K562 (cell line): ENCODE measurements around the gene CELF4. TPM values are rescaled to one million over a fixed set of nuclear protein-coding genes. Genes with fewer than 3 reads are reported as not detected.

Source experiments
- ATAC-seq: fragments of 200-7000 bp; cut with Tn5 transposase; 3 replicates; pipeline ENCODE4 v1.9.1; 2020; ENCODE audit warnings: moderate library complexity
- BruUV-seq: library from RNA; stranded (reverse); fragments of 400-500 nt; replicated peaks from 2 replicates; lab custom pipeline; 2021; lab: Mats Ljungman, UMichigan
- CTCF ChIA-PET: fragments of 300-600 bp; formaldehyde crosslinking; extraction: SDS; loops from one replicate; lab custom pipeline; 2021; ENCODE audit warnings: low intra/inter-chr PET ratio; lab: Yijun Ruan, JAX
- POLR2A ChIA-PET: fragments of 300-600, 350-650 bp; sonication (Branson Sonifier 250); formaldehyde crosslinking; extraction: SDS; loops from one replicate; lab custom pipeline; 2021; ENCODE audit warnings: antibody characterized with exemption, inconsistent platforms; lab: Yijun Ruan, JAX
- DNase-seq, 4 experiments: peaks; one replicate each; pipeline versions ENCODE4 v3.0.0 to v3.0.0-alpha.2; 2011 to 2018; ENCODE audit warnings: low spot score in 3 of 4, mixed read lengths in 3 of 4; ENCODE audit errors: extremely low read depth in 1 of 4
- FAIRE-seq: peaks from 2 replicates; lab custom pipeline; 2011; peaks lifted over from hg19 to GRCh38; lab: Jason Lieb, UNC
- H2AFZ ChIP-seq: 2 replicates; pipeline ENCODE4 v1.6.0; 2011; ENCODE audit warnings: low read depth, low read length, control low read depth, inconsistent platforms
- H3K27ac ChIP-seq: fragments of 200-600 bp; 3 replicates; pipeline ENCODE4 v1.8.0; 2011; ENCODE audit warnings: low read depth, mild to moderate bottlenecking, control low read depth, inconsistent platforms, low read length, moderate library complexity, mixed read lengths; ENCODE audit errors: extremely low read depth
- H3K27me3 ChIP-seq, 2 experiments: fragments of 300-600 bp in 1 of 2; 2 replicates in 1 of 2; 3 replicates in 1 of 2; pipeline versions ENCODE4 v1.6.0 to v1.8.0; 2011; ENCODE audit warnings: inconsistent platforms in 2 of 2, low read length in 2 of 2, mild to moderate bottlenecking in 1 of 2, mixed read lengths in 1 of 2, moderate library complexity in 1 of 2; ENCODE audit not compliant: control insufficient read depth in 2 of 2, insufficient read depth in 2 of 2
- H3K36me3 ChIP-seq: fragments of 300-600 bp; 3 replicates; pipeline ENCODE4 v1.8.0; 2011; ENCODE audit warnings: mild to moderate bottlenecking, low read length, inconsistent platforms; ENCODE audit not compliant: control insufficient read depth, insufficient read depth
- H3K4me1 ChIP-seq, 2 experiments: fragments of 200-600 bp in 1 of 2; replicated peaks in 1 of 2; 2 replicates in 1 of 2; 3 replicates in 1 of 2; pipeline versions ENCODE4 v1.5.1 to v1.8.0; 2011; ENCODE audit warnings: inconsistent platforms in 2 of 2, low read length in 2 of 2, mild to moderate bottlenecking in 1 of 2, mixed read lengths in 1 of 2, moderate library complexity in 1 of 2; ENCODE audit not compliant: control insufficient read depth in 2 of 2, insufficient read depth in 2 of 2
- H3K4me2 ChIP-seq: 2 replicates; pipeline ENCODE4 v1.6.1; 2011; ENCODE audit warnings: low read length, control low read depth, inconsistent platforms, mixed read lengths; ENCODE audit not compliant: insufficient read depth
- H3K4me3 ChIP-seq: fragments of 200-600 bp; sonication (generic), shearing (Covaris generic); 2 replicates; pipeline ENCODE4 v1.5.1; 2016; ENCODE audit warnings: control low read depth, inconsistent platforms
- H3K79me2 ChIP-seq: fragments of 200-600 bp; 3 replicates; pipeline ENCODE4 v1.8.0; 2011; ENCODE audit warnings: low read length, inconsistent platforms; ENCODE audit not compliant: control insufficient read depth, insufficient read depth
- H3K9ac ChIP-seq, 2 experiments: 2 replicates each; pipeline versions ENCODE4 v1.6.0 to v1.6.1; 2011; ENCODE audit warnings: low read depth in 2 of 2, low read length in 2 of 2, control low read depth in 1 of 2, inconsistent platforms in 1 of 2, mild to moderate bottlenecking in 1 of 2, mixed read lengths in 1 of 2; ENCODE audit not compliant: insufficient read depth in 1 of 2
- H3K9me1 ChIP-seq: one replicate; pipeline ENCODE4 v1.6.0; 2011; ENCODE audit warnings: inconsistent platforms, mild to moderate bottlenecking, low read length, moderate library complexity; ENCODE audit not compliant: control insufficient read depth, insufficient read depth
- H3K9me3 ChIP-seq: replicated peaks from 2 replicates; pipeline ENCODE4 v1.5.1; 2011; ENCODE audit warnings: low read depth, low read length, inconsistent platforms; ENCODE audit not compliant: control insufficient read depth, insufficient read depth
- H4K20me1 ChIP-seq: replicated peaks from 2 replicates; pipeline ENCODE4 v1.6.1; 2011; ENCODE audit warnings: low read length, inconsistent platforms, mixed read lengths; ENCODE audit not compliant: control insufficient read depth, insufficient read depth
- JUND ChIP-seq, 2 experiments: IDR thresholded peaks; 2 replicates in 1 of 2; 3 replicates in 1 of 2; pipeline ENCODE4 v1.6.1; 2011; ENCODE audit warnings: borderline replicate concordance in 2 of 2, low read depth in 2 of 2, low read length in 2 of 2, improper control_type of control experiment in 1 of 2, missing biosample characterization in 1 of 2, missing genetic modification characterization in 1 of 2, missing genetic modification reagents in 1 of 2
- ZFP36 ChIP-seq: fragments of 150-350 bp; IDR thresholded peaks from 2 replicates; pipeline ENCODE4 v1.6.1; 2018; ENCODE audit warnings: low read length, low read depth; ENCODE audit not compliant: partially characterized antibody
- ZNF695 ChIP-seq: fragments of 450-650 bp; formaldehyde crosslinking; IDR thresholded peaks from 2 replicates; pipeline ENCODE4 v1.4.0; 2020; ENCODE audit warnings: mild to moderate bottlenecking, moderate library complexity
- WGBS: fragments of 100-300 bp; shearing (Covaris generic); methylation state at CpG from one replicate; pipeline ENCODE4 v1.1.6; 2016; ENCODE audit warnings: low coverage, mixed read lengths; ENCODE audit not compliant: insufficient coverage; ENCODE audit errors: missing lambda C conversion rate; 5-methylcytosine and 5-hydroxymethylcytosine counted together
- in situ Hi-C: fragments of 300-500 bp; cut with MboI; formaldehyde crosslinking; loops from 4 replicates; pipeline ENCODE4 v1.15.0; 2018; ENCODE audit warnings: inconsistent platforms, mixed read lengths
- intact Hi-C: fragments of 100-400 bp; cut with micrococcal nuclease; formaldehyde crosslinking; loops from 2 replicates; pipeline ENCODE4 v1.14.2; 2022
- polyA plus RNA-seq, 8 experiments: library from polyadenylated mRNA; depleted of rRNA in 4 of 8; stranded (reverse) in 5 of 8; unstranded in 3 of 8; fragments of >200 nt; fragmentation: Nextera tagmentation in 2 of 8; fragmentation: Illumina TruSeq in 1 of 8; extraction: Ambion mirVana in 2 of 8; extraction: Trizol in 1 of 8; gene quantifications; 2 replicates each; pipeline versions ENCODE4 v1.2.1 to v1.2.3, GENCODE V29; 2011 to 2014; ENCODE audit warnings: inconsistent platforms in 1 of 8, missing spikeins in 1 of 8
- total RNA-seq, 7 experiments: library from RNA; depleted of rRNA in 6 of 7; stranded (reverse); fragments of >200 nt in 6 of 7; fragmentation: Illumina TruSeq in 2 of 7; extraction: Trizol in 2 of 7; gene quantifications; 2 replicates each; pipeline versions ENCODE4 v1.2.1 to v1.2.3, GENCODE V29; 2011 to 2021; ENCODE audit warnings: low replicate concordance in 1 of 7

Gene CELF4
- total and polyA plus RNA-seq, 9 of the 15 experiments (the other 6 are each of a cell fraction or from before 2014, with no cell fraction given): 0.04 to 0.24 (median 0.07) TPM; not detected in 3

GRCh38 chr18:37448946-37449345, 116.7 kb downstream of the CELF4 start:
- no peak overlapping the region for H2AFZ ChIP-seq
- no peak overlapping the region for H3K4me3 ChIP-seq
- in situ Hi-C loops (no loop called here), intact Hi-C loops (no loop called here)
- BruUV-seq: no TSS peak
- no peak overlapping the region for H3K4me2 ChIP-seq
- no peak for DNase-seq
- 2% methylated on average over 4 of the region's 4 CpGs for WGBS
- ChIA-PET CTCF (no interaction called here), POLR2A (interaction anchor here (0.9 kb wide), 1 partner anchor 96 kb away, joined by 3 read pairs; no protein-coding TSS in a partner anchor)
- H3K27ac ChIP-seq: no peak overlapping the region
- ATAC-seq: no peak
- FAIRE-seq: no peak
- H3K9me3 ChIP-seq: no peaks in the 10 kb centered on the region
- no peaks in the 10 kb centered on the region; a peak in 1 of 5 replicates for H3K27me3 ChIP-seq
- no peaks in the 10 kb centered on the region for H3K9me1 ChIP-seq
- H3K4me1 ChIP-seq: no peaks in the 10 kb centered on the region
- H4K20me1 ChIP-seq: peaks cover 6% of the 10 kb centered on the region; the same call in 1 of the 2 replicates
- no peak overlapping the region for H3K9ac ChIP-seq
- TF ChIP-seq ZNF695 (CRISPR knock-in tag) (no peak), ZFP36 (peak; percentile 72), JUND (IDR thresholded peaks at IDR 0.05; ENCODE audit: borderline replicate concordance, low read depth, low read length) (no peak), JUND (tag; IDR thresholded peaks at IDR 0.05; ENCODE audit: borderline replicate concordance, low read depth, low read length) (no peak)
- no peaks in the 10 kb centered on the region for H3K36me3 ChIP-seq
- H3K79me2 ChIP-seq: no peaks in the 10 kb centered on the region
